BLaER1 treated with 17β-estradiol and CSF1 and Interleukin-3, amounts not matched to agents 10 nM and 100 nM (cell line): Measurements from ENCODE around the gene SNED1.
"Not testable (repeated sequence)": the region's sequence is repeated elsewhere in the genome, so short reads cannot be mapped to it uniquely, and the experiment has no call there.

Experiments
- H3K27ac ChIP-seq, 11 experiments: shearing (Covaris generic); formaldehyde crosslinking; 2 replicates each; pipeline ENCODE4 v1.8.1; 2022
- H3K27me3 ChIP-seq, 11 experiments: shearing (Covaris generic); formaldehyde crosslinking; 2 replicates each; pipeline ENCODE4 v1.8.1; 2022
- H3K36me3 ChIP-seq, 11 experiments: shearing (Covaris generic); formaldehyde crosslinking; 2 replicates each; pipeline ENCODE4 v1.8.1; 2022
- H3K4me1 ChIP-seq, 10 experiments: shearing (Covaris generic); formaldehyde crosslinking; 2 replicates each; pipeline ENCODE4 v1.8.1; 2022
- H3K4me2 ChIP-seq, 11 experiments: shearing (Covaris generic); formaldehyde crosslinking; 2 replicates each; pipeline ENCODE4 v1.8.1; 2022
- H3K4me3 ChIP-seq, 10 experiments: shearing (Covaris generic); formaldehyde crosslinking; 2 replicates each; pipeline ENCODE4 v1.8.1; 2022
- H3K9ac ChIP-seq, 11 experiments: shearing (Covaris generic); formaldehyde crosslinking; 2 replicates each; pipeline ENCODE4 v1.8.1; 2022
- H3K9me3 ChIP-seq, 11 experiments: shearing (Covaris generic); formaldehyde crosslinking; replicated peaks in 1 of 11; 2 replicates each; pipeline ENCODE4 v1.8.1; 2022
- H4K20me1 ChIP-seq, 11 experiments: shearing (Covaris generic); formaldehyde crosslinking; 2 replicates each; pipeline ENCODE4 v1.8.1; 2022
- Cebpa-rat ChIP-seq, 11 experiments: shearing (Covaris generic); IDR thresholded peaks; 2 replicates each; pipeline ENCODE4 v1.8.1; 2022

SNED1 gene

DNA sequence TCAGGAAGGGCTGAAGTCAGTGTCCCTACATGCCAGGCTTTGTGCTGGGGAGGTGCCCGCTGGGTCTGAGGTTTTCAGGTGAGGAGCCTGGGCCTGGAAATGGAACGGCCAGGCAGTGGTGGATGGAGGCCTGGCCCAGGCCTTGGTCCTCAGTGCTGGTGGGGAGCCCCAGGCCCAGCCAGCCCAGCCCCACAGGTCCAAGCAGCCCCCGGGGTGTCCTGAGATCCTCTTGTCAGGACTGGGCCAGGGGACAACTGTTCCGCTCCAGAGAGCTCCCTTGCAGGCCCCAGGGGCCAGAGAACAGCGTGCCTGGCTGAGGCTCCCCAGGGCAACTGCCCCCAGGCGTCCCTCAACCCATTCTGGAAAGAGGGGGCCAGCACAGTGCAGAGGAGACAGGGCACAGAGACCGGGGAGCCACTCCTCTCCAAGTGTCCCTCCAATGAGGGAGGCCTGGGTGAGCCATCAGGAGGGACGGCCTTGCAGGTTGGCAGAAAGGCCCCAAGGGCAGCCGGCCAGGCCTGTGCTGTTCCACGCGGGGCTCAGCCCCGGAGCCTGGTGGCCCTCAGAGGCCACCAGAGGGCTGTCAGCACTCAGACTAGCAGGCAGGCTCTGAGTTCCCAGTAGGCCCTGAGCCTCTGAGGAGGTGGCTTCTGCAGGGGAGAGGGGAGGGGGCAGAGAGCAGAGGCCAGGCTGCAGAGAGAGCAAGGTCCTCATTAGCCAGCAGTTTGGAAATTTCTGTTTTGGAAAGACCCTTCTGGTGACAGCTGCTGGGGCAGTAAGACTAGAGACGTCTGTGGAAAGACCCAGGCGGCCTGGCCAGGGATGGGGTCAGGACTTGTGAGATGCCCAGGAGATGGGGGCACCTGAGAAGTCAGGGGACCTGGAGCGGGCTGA is 29.4 kb upstream of the SNED1 start:
- no peaks in the 10 kb centered on the region for H3K27me3 ChIP-seq
- H3K27ac ChIP-seq = no peak overlapping the region
- no peak overlapping the region for H3K4me3 ChIP-seq
- TF ChIP-seq Cebpa-rat (IDR thresholded peaks at IDR 0.05) = no peak
- peaks cover 10 to 41% (median 28%) of the 10 kb centered on the region in 10 experiments; a peak in 19 of 20 replicates for H3K4me1 ChIP-seq
- peaks cover 5 to 25% (median 14%) of the 10 kb centered on the region in 11 experiments; a peak in 21 of 22 replicates for H3K9me3 ChIP-seq
- H3K4me2 ChIP-seq = peak overlapping the region in 4 of 11 experiments; percentile 10 to 57 (median 22); a peak in 6 of 22 replicates
- H4K20me1 ChIP-seq = 0 out of 22 replicates have a peak, but pooled peaks cover 0 to 11% (median 0%) of the 10 kb centered on the region in 11 experiments
- no peaks in the 10 kb centered on the region for H3K36me3 ChIP-seq
- 0 out of 22 replicates have a peak overlapping the region, but pooled peaks of 1 of the 11 experiments have one; percentile 37 for H3K9ac ChIP-seq

DNA sequence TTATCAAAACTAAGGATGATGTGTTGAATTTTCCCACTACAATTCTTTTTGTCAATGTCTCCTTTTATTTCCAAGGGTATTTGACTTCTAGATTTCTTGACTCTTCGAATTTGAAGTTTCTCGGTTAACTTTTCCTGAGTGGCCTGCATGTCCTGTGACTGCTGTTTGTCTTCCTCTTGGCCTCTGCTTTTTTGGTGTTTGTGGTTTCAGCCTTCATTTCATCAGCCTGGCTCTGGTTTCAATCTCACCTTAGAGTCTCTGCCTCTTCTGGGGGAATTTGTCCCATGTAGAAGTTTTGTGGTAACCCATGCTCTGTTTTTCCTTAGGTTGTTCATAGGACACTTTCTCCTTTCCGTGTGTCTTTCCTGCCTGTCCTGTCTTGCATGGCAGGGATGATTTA is 28.3 kb upstream of the SNED1 start:
- no peak overlapping the region for H3K27ac ChIP-seq

DNA sequence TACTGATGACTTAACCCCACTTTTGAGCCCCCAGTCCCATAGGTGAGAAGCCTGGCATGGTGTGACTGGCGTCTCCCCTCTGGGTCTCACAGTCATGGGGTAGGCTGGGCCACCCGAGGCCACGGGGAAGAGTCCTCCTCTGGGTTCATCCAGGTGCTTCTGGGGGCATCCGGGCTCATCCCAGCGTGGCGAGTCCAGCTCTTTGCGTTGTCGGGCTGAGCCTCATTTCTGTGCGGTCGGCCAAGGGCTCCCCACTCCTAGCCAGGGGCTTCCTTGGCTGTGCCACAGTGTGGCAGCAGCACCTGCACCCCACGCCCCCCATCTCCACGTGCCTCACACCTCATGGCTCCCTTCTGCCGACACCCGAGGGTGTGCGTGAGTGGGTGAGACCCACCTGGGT is 27.6 kb upstream of the SNED1 start:
- Histone ChIP-seq H3K27me3 (no peaks in the 10 kb centered on the region), H3K4me1 (peaks cover 20 to 50% (median 34%) of the 10 kb centered on the region in 10 experiments), H3K9ac (no peak overlapping the region), H3K4me2 (no peak overlapping the region), H3K27ac (no peak overlapping the region), H3K9me3 (peaks cover 6 to 28% (median 17%) of the 10 kb centered on the region in 11 experiments; a peak in 21 of 22 replicates), H3K4me3 (no peak overlapping the region), H3K36me3 (no peaks in the 10 kb centered on the region), H4K20me1 (0 out of 22 replicates have a peak, but pooled peaks cover 0 to 2% (median 0%) of the 10 kb centered on the region in 11 experiments)
- TF ChIP-seq Cebpa-rat (IDR thresholded peaks at IDR 0.05) = no peak

More for the DNA sequence above, 28.3 kb upstream of the SNED1 start:
- no peaks in the 10 kb centered on the region for H3K27me3 ChIP-seq
- H4K20me1 ChIP-seq = 0 out of 22 replicates have a peak, but pooled peaks cover 0 to 10% (median 0%) of the 10 kb centered on the region in 11 experiments
- peaks cover 19 to 50% (median 35%) of the 10 kb centered on the region in 10 experiments for H3K4me1 ChIP-seq
- H3K4me2 ChIP-seq = no peak overlapping the region
- H3K36me3 ChIP-seq = no peaks in the 10 kb centered on the region
- peaks cover 6 to 28% (median 17%) of the 10 kb centered on the region in 11 experiments; a peak in 21 of 22 replicates for H3K9me3 ChIP-seq
- no peak for TF ChIP-seq Cebpa-rat (IDR thresholded peaks at IDR 0.05)
- H3K9ac ChIP-seq = no peak overlapping the region
- H3K4me3 ChIP-seq = no peak overlapping the region

DNA sequence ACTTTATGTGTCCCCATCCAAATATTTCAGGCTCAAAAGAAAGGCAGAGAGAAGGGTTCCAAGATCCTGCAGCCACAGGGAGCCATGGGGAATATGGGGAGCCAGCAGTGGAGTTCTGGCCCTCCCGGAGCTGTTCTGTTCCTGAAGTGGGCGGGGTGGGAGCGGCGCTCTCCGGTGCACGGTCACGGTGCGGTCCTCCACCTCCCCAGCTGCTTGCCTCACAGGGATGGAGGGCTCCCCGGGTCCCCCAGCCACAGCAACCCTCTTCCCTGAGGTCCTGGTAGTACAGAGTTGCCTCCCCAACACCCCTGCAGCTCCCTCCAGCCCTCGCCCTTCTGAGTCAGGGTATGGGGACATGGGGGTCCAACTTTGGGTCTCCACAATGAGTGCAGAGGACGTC is 26.2 kb upstream of the SNED1 start:
- no peaks in the 10 kb centered on the region for H3K27me3 ChIP-seq
- no peaks in the 10 kb centered on the region for H3K36me3 ChIP-seq
- H3K27ac ChIP-seq = no peak overlapping the region
- no peak for TF ChIP-seq Cebpa-rat (IDR thresholded peaks at IDR 0.05)
- peaks cover 9 to 36% (median 20%) of the 10 kb centered on the region in 10 experiments; a peak in 19 of 20 replicates for H3K4me1 ChIP-seq
- H3K9me3 ChIP-seq = peaks cover 6 to 28% (median 17%) of the 10 kb centered on the region in 11 experiments; a peak in 21 of 22 replicates
- H3K9ac ChIP-seq = no peak overlapping the region
- H3K4me2 ChIP-seq = no peak overlapping the region
- H3K4me3 ChIP-seq = no peak overlapping the region
- H4K20me1 ChIP-seq = no peaks in the 10 kb centered on the region

DNA sequence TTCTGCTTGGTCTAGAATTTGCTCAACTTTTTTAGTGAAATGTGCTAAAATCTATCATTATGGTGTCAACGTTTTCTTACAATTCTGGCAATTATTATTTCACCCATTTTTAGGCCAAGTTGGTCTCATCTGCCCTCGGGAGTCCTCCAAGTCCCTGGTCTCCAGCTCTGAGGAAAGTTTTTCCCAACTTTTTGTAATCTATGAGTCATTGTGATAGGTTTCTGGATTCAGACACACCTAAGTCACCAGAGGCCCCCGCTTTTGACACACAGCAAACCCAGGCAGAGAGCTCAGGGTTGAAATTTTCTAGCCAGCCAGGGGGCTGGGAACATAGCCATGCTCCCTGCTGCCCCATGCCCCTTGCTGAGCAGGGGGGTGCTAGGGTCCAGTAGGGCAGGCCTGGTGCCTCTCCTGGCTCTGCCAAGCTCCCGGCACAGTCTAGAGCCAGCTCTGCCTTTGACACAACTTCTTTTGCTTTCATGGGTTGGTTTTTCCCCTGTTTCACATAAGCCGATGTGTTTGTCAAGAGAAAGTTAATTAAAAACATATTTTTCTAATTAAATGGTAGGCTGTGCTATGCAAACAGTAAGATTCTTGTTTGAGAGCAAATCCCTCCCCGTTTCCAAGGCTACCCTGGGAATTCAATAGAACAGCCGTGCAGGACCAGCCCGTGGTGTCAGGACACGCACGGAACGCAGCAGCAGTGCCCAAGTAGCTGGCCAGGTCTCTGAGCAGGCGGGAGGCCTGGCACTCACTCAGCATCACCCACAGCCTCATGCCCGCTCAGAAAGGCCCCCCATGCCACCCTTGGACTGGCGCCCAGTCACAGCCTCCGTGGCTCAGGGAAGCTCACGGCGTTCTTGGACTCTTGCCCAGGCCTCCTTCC is 25.5 kb upstream of the SNED1 start:
- no peaks in the 10 kb centered on the region for H4K20me1 ChIP-seq
- TF ChIP-seq Cebpa-rat (IDR thresholded peaks at IDR 0.05) = no peak
- H3K4me3 ChIP-seq = no peak overlapping the region
- no peaks in the 10 kb centered on the region for H3K36me3 ChIP-seq
- H3K9ac ChIP-seq = no peak overlapping the region
- no peak overlapping the region for H3K4me2 ChIP-seq
- peaks cover 6 to 28% (median 17%) of the 10 kb centered on the region in 11 experiments; a peak in 21 of 22 replicates for H3K9me3 ChIP-seq
- H3K27ac ChIP-seq = no peak overlapping the region
- H3K4me1 ChIP-seq = peaks cover 9 to 30% (median 19%) of the 10 kb centered on the region in 10 experiments; a peak in 19 of 20 replicates
- no peaks in the 10 kb centered on the region for H3K27me3 ChIP-seq

DNA sequence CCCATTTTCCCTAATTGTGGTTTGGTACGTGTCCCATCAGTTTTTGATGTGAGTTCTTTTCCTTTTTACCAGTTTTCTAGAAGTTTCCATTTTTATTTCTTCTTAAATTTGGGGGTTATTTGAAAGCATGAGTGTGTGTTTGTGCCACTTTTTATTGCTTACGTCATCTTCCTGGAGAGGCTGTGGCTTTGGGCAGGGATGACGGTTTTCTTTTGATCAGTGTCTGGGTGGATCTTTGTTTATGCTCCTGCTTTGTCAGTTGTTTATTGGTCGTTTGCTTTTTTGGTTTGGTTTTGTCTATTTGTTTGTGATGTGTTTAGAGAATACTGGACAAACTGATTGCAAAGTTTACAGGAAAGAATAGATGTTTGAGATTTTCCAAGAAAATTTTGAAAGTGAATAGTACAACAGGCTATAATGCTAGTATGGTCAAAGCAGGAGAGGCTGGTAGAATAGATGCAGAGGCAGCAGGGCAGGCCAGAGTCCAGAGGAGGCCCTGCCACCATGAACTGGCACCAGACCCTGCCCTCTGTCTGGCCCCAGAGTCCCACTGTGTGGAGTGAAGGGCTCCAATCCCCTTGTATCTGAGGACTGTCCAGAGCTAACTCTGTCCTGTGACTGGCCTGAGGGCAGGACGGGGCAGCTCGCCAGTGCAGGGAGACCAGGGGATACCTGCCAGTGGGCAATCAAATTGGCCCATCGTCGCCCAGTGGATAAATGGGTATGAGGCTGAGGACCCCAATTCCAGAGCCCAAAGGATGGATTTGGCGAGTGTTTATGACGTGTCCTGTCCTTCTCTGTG is 23.4 kb upstream of the SNED1 start:
- no peak for TF ChIP-seq Cebpa-rat (IDR thresholded peaks at IDR 0.05)
- H3K27ac ChIP-seq = 0 out of 22 replicates have a peak overlapping the region, but pooled peaks of 1 of the 11 experiments have one; percentile 5
- no peaks in the 10 kb centered on the region for H3K36me3 ChIP-seq
- H3K4me1 ChIP-seq = peaks cover 9 to 15% (median 12%) of the 10 kb centered on the region in 10 experiments; a peak in 19 of 20 replicates
- H4K20me1 ChIP-seq = no peaks in the 10 kb centered on the region
- H3K4me2 ChIP-seq = peak overlapping the region; percentile 11 to 63 (median 39); a peak in 20 of 22 replicates
- no peak overlapping the region for H3K4me3 ChIP-seq
- H3K27me3 ChIP-seq = no peaks in the 10 kb centered on the region
- peaks cover 6 to 28% (median 17%) of the 10 kb centered on the region in 11 experiments; a peak in 21 of 22 replicates for H3K9me3 ChIP-seq
- no peak overlapping the region for H3K9ac ChIP-seq

DNA sequence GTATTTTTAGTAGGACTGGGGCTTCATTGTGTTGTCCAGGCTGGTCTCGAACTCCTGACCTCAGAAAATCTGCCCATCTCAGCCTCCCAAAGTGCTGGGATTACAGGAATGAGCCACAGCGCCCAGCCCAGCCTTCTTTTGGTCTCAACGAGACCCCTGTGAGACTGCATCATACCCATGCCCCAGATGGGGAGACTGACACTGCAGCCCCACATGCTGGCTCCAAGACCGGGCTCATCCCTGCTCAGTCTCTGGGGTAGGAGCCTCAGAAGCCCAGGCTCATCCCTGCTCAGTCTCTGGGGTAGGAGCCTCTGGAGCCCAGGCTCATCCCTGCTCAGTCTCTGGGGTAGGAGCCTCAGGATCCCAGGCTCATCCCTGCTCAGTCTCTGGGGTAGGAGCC is 22.5 kb upstream of the SNED1 start:
- Histone ChIP-seq H3K9me3 (peaks cover 6 to 19% (median 15%) of the 10 kb centered on the region in 11 experiments; a peak in 21 of 22 replicates), H3K4me1 (peaks cover 9 to 15% (median 12%) of the 10 kb centered on the region in 10 experiments; a peak in 19 of 20 replicates)
- not testable (repeated sequence) for H3K4me3 ChIP-seq, H4K20me1 ChIP-seq, H3K36me3 ChIP-seq, H3K27ac ChIP-seq, H3K27me3 ChIP-seq, H3K4me2 ChIP-seq, H3K9ac ChIP-seq

DNA sequence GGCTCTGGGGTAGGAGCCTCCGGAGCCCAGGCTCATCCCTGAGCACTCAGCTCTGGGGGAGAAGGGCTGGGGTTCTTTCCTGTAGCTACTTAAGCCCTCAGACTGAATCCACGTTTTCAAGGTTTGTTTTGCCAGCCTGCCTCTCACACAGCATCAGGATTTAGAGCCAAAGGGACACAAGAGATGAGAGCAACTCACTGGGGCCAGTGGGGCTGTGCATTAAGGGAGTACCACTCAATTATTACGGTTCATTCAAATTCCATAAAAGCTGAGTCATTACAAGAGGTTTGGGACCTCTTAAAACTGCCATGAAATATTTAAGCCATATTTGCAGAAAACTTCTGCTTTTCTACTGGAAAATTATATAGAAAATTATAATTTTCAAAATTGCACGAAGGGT is 17.1 kb upstream of the SNED1 start:
- H3K9ac ChIP-seq = no peak overlapping the region
- H3K4me2 ChIP-seq = no peak overlapping the region
- peaks cover 7 to 33% (median 23%) of the 10 kb centered on the region in 10 experiments; a peak in 18 of 20 replicates for H3K4me1 ChIP-seq
- no peaks in the 10 kb centered on the region for H3K36me3 ChIP-seq
- no peak overlapping the region for H3K27ac ChIP-seq
- peaks cover 0 to 32% (median 0%) of the 10 kb centered on the region in 11 experiments; a peak in 10 of 22 replicates for H4K20me1 ChIP-seq
- H3K4me3 ChIP-seq = no peak overlapping the region
- TF ChIP-seq Cebpa-rat (IDR thresholded peaks at IDR 0.05) = no peak
- no peaks in the 10 kb centered on the region for H3K9me3 ChIP-seq
- H3K27me3 ChIP-seq = peaks cover 0 to 25% (median 7%) of the 10 kb centered on the region in 11 experiments; a peak in 15 of 22 replicates
